SH-SY5Y (cell line): ENCODE measurements around the gene OSBPL5.

Experiments used
- GATA2 ChIP-seq: IDR thresholded peaks from 2 replicates; pipeline ENCODE4 v1.6.1; 2011; ENCODE audit warnings: mild to moderate bottlenecking, low read depth, low read length
- GATA3 ChIP-seq: IDR thresholded peaks from 2 replicates; pipeline ENCODE4 v1.6.1; 2011; ENCODE audit warnings: low read depth, mild to moderate bottlenecking, low read length, moderate library complexity

The OSBPL5 gene

GRCh38 chr11:3148255-3148989 lies 16.7 kb downstream of the OSBPL5 start:
- TF ChIP-seq GATA2 (no peak), GATA3 (no peak)

GRCh38 chr11:3147626-3148025 lies 17.5 kb downstream of the OSBPL5 start:
- no peak for TF ChIP-seq GATA3

GRCh38 chr11:3147257-3147619 lies 17.9 kb downstream of the OSBPL5 start:
- TF ChIP-seq GATA3 = no peak
- no peak for TF ChIP-seq GATA2

GRCh38 chr11:3146612-3147256 lies 18.4 kb downstream of the OSBPL5 start:
- TF ChIP-seq GATA2 = no peak
- TF ChIP-seq GATA3 = no peak

GRCh38 chr11:3145206-3145520 lies 19.9 kb downstream of the OSBPL5 start:
- TF ChIP-seq GATA3 = no peak
- TF ChIP-seq GATA2 = no peak

- TF ChIP-seq GATA2 = no peak
- TF ChIP-seq GATA3 = no peak
These were observed 20.6 kb downstream of the OSBPL5 start for GRCh38 chr11:3144296-3145205.

- no peak for TF ChIP-seq GATA2
- no peak for TF ChIP-seq GATA3
These were observed 21.8 kb downstream of the OSBPL5 start for GRCh38 chr11:3143136-3143880.

- TF ChIP-seq GATA3 (no peak), GATA2 (no peak)
These were observed 24.9 kb downstream of the OSBPL5 start for GRCh38 chr11:3140291-3140603.

- no peak for TF ChIP-seq GATA2
- TF ChIP-seq GATA3 = no peak
These were observed 25.4 kb downstream of the OSBPL5 start for GRCh38 chr11:3139481-3140290.

- TF ChIP-seq GATA3 (no peak), GATA2 (no peak)
These were observed 26.0 kb downstream of the OSBPL5 start for GRCh38 chr11:3139086-3139440.

GRCh38 chr11:3138178-3139085 lies 26.7 kb downstream of the OSBPL5 start:
- TF ChIP-seq GATA3 (no peak), GATA2 (no peak)

GRCh38 chr11:3137486-3138177 lies 27.5 kb downstream of the OSBPL5 start:
- TF ChIP-seq GATA3 (no peak), GATA2 (no peak)
